ENCODE measurements around the gene RIPOR3.
A peak's percentile ranks its signal among the peaks of the same experiment; 100 is the strongest.

RIPOR3 gene

GRCh38 chr20:50726955-50727791 is 35.8 kb upstream of the RIPOR3 start:
- peak in 1 of 2 experiments; percentile 28 for DNase-seq (ENCODE audit: low read depth in 1 of 2, low spot score in 1 of 2)
- no peak overlapping the region for H3K4me3 ChIP-seq (replicated peaks; ENCODE audit: insufficient read depth, low read length)
- H3K27ac ChIP-seq (replicated peaks), result no peak overlapping the region
- TF ChIP-seq, protein P1, sequence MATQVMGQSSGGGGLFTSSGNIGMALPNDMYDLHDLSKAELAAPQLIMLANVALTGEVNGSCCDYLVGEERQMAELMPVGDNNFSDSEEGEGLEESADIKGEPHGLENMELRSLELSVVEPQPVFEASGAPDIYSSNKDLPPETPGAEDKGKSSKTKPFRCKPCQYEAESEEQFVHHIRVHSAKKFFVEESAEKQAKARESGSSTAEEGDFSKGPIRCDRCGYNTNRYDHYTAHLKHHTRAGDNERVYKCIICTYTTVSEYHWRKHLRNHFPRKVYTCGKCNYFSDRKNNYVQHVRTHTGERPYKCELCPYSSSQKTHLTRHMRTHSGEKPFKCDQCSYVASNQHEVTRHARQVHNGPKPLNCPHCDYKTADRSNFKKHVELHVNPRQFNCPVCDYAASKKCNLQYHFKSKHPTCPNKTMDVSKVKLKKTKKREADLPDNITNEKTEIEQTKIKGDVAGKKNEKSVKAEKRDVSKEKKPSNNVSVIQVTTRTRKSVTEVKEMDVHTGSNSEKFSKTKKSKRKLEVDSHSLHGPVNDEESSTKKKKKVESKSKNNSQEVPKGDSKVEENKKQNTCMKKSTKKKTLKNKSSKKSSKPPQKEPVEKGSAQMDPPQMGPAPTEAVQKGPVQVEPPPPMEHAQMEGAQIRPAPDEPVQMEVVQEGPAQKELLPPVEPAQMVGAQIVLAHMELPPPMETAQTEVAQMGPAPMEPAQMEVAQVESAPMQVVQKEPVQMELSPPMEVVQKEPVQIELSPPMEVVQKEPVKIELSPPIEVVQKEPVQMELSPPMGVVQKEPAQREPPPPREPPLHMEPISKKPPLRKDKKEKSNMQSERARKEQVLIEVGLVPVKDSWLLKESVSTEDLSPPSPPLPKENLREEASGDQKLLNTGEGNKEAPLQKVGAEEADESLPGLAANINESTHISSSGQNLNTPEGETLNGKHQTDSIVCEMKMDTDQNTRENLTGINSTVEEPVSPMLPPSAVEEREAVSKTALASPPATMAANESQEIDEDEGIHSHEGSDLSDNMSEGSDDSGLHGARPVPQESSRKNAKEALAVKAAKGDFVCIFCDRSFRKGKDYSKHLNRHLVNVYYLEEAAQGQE (IDR thresholded peaks at IDR 0.05; ENCODE audit: insufficient replicate concordance, low read depth), result no peak
- no peak for TF ChIP-seq GABPA (IDR thresholded peaks at IDR 0.05; ENCODE audit: low read depth)
- TF ChIP-seq SPI1 (IDR thresholded peaks at IDR 0.05; ENCODE audit: borderline replicate concordance, low read depth), result no peak
- TF ChIP-seq CTCF (IDR thresholded peaks at IDR 0.05; ENCODE audit: insufficient read depth, low read length), result no peak
- no peak for TF ChIP-seq POLR2AphosphoS5 (IDR thresholded peaks at IDR 0.05; ENCODE audit: low read depth)
- no peaks in the 10 kb centered on the region for H3K27me3 ChIP-seq (ENCODE audit: insufficient read depth, poor library complexity, severe bottlenecking)

GRCh38 chr20:50725724-50726005 is 34.3 kb upstream of the RIPOR3 start:
- TF ChIP-seq POLR2AphosphoS5 (IDR thresholded peaks at IDR 0.05; ENCODE audit: low read depth) (no peak), GABPA (IDR thresholded peaks at IDR 0.05; ENCODE audit: low read depth) (no peak), SPI1 (IDR thresholded peaks at IDR 0.05; ENCODE audit: borderline replicate concordance, low read depth) (no peak), CTCF (IDR thresholded peaks at IDR 0.05; ENCODE audit: insufficient read depth, low read length) (no peak)
- TF ChIP-seq, protein P1 (IDR thresholded peaks at IDR 0.05; ENCODE audit: insufficient replicate concordance, low read depth), result no peak
- DNase-seq (ENCODE audit: low read depth in 1 of 2, low spot score in 1 of 2), result no peak
- Histone ChIP-seq H3K27me3 (ENCODE audit: insufficient read depth, poor library complexity, severe bottlenecking) (no peaks in the 10 kb centered on the region), H3K27ac (replicated peaks) (no peak overlapping the region), H3K4me3 (replicated peaks; ENCODE audit: insufficient read depth, low read length) (no peak overlapping the region)

DNA sequence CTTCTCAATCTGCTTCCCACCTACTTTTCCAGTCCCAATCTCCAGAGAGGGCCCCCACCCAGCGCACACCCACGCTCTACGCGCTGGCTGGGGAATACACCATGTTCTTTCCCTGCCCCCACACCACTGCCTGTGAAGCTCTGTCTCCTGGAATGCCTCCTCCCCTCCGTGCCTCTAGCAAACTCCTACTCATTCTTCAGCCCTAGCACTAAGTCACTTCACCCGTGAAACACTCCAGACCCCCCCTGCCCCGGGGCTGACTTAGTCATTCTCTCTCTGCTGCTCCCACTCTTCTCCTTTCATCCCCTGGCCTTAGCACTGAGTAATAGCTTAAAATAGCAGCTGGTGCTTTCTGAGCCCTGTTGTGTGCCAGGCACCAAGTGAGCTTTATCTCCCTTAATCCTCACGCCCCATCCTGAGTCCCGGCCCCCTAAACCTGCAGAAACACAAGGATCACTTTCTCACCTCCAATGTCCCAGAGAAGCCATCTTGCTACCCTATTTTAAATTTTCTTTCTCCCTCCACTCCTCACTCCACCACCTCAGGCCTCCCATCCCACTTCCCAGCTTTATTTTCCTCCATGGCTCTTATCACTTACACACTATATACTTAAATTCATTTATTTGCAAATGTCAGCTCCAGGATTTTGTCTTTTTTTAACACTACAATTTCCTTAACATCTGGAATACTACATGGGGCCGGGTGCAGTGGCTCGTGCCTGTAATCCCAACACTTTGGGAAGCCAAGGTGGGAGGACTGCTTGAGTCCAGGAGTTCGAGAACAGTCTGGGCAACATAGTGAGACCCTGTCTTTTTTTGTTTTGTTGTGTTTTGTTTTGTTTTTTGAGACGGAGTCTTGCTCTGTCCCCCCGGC is 33.7 kb upstream of the RIPOR3 start:
- H3K27me3 ChIP-seq (ENCODE audit: insufficient read depth, poor library complexity, severe bottlenecking), result no peaks in the 10 kb centered on the region
- DNase-seq (ENCODE audit: low read depth in 1 of 2, low spot score in 1 of 2), result no peak
- H3K4me3 ChIP-seq (replicated peaks; ENCODE audit: insufficient read depth, low read length), result no peak overlapping the region
- TF ChIP-seq SPI1 (IDR thresholded peaks at IDR 0.05; ENCODE audit: borderline replicate concordance, low read depth) (no peak), CTCF (IDR thresholded peaks at IDR 0.05; ENCODE audit: insufficient read depth, low read length) (no peak), GABPA (IDR thresholded peaks at IDR 0.05; ENCODE audit: low read depth) (no peak), POLR2AphosphoS5 (IDR thresholded peaks at IDR 0.05; ENCODE audit: low read depth) (no peak)
- TF ChIP-seq, protein P1 (IDR thresholded peaks at IDR 0.05; ENCODE audit: insufficient replicate concordance, low read depth), result no peak
- no peak overlapping the region for H3K27ac ChIP-seq (replicated peaks)
